C4-2B (cell line): ENCODE results near the gene ZNF821.

Experiments
- H3K27ac ChIP-seq: fragments of 450-650 bp; 2 replicates; pipeline ENCODE4 v1.5.1; 2017
- ZFX ChIP-seq: fragments of 450-650 bp; IDR thresholded peaks from 2 replicates; pipeline ENCODE4 v1.6.1; 2017
- TF ChIP-seq, protein P1 (sequence below): fragments of 450-650 bp; conservative IDR thresholded peaks from 2 replicates; pipeline ENCODE4 v1.5.1; 2017; ENCODE audit warnings: mild to moderate bottlenecking

ZNF821 gene

DNA sequence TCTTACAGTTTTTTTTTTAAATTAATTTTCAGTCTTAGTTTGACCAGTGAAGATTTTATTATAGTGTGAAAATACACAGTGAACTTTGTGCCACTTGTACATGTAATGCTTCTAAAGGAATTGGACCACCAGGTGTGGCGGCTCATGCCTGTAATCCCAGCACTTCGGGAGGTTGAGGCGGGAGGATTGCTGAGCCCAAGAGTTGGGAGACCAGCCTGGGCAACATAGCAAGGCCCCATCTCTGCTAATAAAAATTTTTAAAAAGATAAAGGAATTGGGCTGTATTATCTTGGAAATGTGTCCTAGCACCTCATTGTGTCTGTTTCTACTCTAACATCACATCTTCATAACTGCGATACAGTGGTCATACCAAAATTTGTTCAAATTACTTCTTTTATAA is 15.2 kb upstream of the ZNF821 start:
- H3K27ac ChIP-seq: no peak overlapping the region
- TF ChIP-seq, protein P1, sequence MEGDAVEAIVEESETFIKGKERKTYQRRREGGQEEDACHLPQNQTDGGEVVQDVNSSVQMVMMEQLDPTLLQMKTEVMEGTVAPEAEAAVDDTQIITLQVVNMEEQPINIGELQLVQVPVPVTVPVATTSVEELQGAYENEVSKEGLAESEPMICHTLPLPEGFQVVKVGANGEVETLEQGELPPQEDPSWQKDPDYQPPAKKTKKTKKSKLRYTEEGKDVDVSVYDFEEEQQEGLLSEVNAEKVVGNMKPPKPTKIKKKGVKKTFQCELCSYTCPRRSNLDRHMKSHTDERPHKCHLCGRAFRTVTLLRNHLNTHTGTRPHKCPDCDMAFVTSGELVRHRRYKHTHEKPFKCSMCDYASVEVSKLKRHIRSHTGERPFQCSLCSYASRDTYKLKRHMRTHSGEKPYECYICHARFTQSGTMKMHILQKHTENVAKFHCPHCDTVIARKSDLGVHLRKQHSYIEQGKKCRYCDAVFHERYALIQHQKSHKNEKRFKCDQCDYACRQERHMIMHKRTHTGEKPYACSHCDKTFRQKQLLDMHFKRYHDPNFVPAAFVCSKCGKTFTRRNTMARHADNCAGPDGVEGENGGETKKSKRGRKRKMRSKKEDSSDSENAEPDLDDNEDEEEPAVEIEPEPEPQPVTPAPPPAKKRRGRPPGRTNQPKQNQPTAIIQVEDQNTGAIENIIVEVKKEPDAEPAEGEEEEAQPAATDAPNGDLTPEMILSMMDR: no peak
- TF ChIP-seq ZFX: no peak

DNA sequence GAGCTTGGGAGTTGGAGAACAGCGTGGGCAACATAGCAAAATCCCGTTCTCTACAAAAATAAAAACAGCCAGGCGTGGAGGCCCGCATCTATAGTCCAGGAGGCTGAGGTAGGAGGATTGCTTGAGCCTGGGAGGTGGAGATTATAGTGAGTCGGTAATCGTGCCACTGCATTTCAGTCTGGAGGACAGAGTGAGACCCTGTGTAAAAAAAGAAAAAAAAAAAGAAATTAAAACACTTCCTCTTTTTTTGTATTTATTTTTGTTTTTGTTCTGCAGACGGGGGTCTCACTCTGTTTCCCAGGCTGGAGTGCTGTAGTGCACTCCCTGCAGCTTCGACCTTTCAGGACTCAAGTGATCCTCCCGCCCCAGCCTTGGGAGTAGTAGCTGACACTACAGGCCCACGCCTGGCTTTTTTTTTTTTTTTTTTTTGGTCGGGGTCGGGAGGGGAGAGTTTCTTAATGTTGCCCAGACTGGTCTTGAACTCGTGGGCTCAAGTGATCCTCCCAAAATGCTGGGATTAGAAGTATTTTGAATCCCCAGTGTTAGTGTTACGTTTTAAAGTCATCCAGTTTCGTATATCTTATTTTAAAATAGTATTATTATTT is 12.9 kb upstream of the ZNF821 start:
- H3K27ac ChIP-seq: no peak overlapping the region
- TF ChIP-seq, protein P1: no peak

DNA sequence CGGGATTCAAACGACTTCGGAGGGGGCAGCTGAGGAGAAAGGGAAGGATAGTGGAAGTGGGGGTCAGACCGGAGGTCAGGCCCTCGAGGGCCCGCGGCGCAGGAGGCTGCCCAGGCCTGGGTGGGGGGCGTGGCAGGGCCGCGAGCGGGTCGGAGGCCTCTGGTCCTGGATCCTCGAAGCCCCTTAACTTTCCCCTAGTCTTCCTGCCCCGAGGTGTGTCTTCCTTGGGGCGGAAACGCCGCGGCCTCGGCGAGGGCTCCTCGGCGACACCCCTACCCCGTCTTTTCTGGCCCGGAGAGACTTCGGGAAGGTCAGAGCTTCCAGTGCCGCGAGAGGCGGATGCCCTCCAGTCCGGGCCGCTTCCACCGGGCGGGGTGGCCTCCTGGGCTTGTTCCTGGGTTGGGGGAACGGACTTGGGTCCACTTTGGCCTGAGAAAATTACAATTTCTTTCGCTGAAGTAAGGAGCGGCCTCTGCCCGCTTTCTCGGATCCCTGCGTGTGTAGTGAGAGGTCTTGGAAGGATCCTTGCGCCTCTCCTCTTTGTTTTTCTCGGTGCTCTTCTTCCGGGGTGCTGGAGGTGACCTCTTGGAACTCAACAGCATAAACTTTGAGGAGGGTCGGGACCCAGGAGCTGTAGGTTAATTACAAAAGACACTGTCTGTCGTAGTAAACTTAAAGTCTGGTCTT is 11.8 kb upstream of the ZNF821 start:
- TF ChIP-seq ZFX: peak; percentile 82
- TF ChIP-seq, protein P1: no peak
- peak overlapping the region; percentile 96 for H3K27ac ChIP-seq

DNA sequence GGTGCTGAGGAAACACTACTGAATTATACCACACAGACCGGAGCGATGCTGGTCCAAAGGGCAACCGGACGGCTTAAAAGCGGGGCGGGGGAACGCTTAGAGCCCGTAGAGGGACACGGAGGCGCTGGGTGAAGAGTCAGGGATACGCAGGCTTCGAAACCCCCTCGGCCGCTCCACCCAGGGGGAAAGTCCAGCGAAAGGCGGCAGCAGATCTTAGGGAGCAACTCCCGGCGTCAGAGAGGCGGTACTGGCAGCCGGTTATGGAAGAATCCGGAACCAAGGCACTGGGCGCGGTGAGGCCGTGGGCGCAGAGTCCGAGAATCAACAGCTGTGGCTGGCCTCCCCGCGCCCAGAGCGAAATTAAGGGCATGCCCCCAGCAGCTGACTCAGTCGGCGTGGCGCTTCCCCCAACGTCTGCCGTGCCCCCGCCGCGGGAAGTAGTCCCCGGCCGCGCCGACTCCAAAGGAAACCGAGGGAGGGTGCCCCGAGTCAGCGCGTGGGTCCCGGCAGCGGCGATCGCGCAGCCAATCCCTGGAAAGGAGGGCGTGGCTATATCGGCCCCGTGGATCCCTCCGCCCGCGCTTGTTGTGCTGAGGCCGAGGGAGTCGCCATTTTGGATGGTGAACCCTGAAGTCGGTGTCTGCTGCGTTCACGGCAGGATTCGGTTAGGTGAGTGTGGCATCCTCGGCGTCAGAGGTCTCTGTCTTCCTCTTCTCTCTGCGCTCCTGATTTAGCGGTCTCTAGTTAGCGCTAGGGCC is 11.1 kb upstream of the ZNF821 start, which contains the start of gene IST1:
Gene IST1, plus strand, starts transcription at position 611 of the 758 bp plus-strand sequence. CDS start 20,110 bp downstream, outside the sequence.
- no peak for TF ChIP-seq ZFX
- TF ChIP-seq, protein P1: no peak
- H3K27ac ChIP-seq: peak within 1 kb of the TSS; percentile 96

DNA sequence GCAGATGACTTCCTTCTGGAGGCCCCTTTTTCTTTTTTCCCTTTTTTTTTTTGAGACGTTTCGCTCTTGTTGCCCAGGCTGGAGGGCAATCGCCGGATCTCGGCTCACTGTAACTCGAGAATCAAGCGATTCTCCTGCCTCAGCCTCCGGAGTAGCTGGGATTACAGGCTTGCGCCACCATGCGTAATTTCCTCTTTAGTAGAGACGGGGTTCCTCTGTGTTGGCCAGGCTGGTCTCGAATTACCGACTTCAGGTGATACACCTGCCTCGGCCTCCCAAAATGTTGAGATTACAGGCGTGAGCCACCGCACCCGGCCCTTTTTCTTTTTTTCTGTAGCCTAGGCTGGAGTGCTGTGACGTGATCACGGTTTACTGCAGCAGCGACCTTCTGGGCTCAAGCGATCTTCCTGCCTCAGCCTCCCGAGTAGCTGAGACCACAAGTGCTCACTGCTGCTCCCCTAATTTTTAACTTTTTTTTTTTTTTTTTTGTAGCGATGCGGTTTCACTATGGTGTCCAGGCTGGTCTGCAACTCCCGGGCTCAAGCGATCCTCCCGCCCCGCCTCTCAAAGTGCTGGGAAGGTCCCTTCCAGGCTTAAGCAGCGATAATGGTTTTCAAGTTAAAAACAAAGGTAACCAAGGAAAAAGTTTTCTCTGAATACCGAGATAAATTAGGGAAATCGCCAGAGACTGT is 10.4 kb upstream of the ZNF821 start:
- peak overlapping the region; percentile 96 for H3K27ac ChIP-seq
- TF ChIP-seq, protein P1: peak; percentile 34
- TF ChIP-seq ZFX: no peak

DNA sequence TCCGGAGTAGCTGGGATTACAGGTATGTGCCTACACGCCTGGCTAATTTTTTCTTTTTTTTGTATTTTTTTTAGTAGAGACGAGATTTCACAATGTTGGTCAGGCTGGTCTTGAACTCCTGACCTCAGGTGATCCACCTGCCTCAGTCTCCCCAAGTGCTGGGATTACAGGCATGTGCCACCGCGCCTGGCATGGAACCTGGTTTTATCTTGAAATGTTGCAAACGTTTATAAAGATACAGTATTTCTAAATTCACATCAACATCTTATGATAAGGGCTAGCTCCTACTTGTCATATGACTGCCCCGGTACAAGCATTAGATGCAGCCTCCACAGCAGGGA is 9.9 kb upstream of the ZNF821 start:
- TF ChIP-seq ZFX: no peak
- TF ChIP-seq, protein P1: no peak
- H3K27ac ChIP-seq: peak overlapping the region; percentile 96
